AG09309 (cell line): ENCODE measurements around the gene RASA2.

Source experiments
- DNase-seq: peaks from one replicate; pipeline ENCODE4 v3.0.0-alpha.2; 2010; ENCODE audit warnings: low read depth
- H3K4me3 ChIP-seq: 2 replicates; pipeline ENCODE4 v1.5.1; 2011; ENCODE audit warnings: mild to moderate bottlenecking, low read depth, low read length, moderate library complexity; ENCODE audit not compliant: control insufficient read depth
- TF ChIP-seq, protein P1 (sequence below): IDR thresholded peaks from 2 replicates; pipeline ENCODE4 v1.5.1; 2011; ENCODE audit warnings: mild to moderate bottlenecking, low read depth, low read length, inconsistent platforms; ENCODE audit not compliant: insufficient read depth, control insufficient read depth; ENCODE audit errors: missing control alignments

The RASA2 gene

DNA sequence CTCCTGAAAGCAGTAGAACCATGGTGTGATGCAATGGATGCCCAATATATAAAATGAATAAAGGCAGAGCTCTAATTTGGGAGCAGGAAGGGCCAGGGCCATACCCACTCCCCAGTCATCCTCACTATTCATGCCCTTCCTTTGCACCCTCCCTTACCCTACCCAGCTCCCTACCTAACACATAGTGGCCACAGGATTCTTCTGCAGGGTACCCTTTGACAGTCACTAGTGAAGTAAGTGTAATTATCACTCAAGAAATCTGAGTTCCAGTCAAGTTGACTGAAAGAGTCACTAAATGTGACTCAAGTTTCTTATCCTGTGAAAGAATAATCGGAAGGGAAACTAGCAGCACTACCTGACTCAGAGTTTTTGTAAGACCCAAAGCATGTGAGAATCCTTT, 69.2 kb downstream of the RASA2 start:
- no peak overlapping the region for H3K4me3 ChIP-seq
- no peak for DNase-seq
- TF ChIP-seq, protein P1, sequence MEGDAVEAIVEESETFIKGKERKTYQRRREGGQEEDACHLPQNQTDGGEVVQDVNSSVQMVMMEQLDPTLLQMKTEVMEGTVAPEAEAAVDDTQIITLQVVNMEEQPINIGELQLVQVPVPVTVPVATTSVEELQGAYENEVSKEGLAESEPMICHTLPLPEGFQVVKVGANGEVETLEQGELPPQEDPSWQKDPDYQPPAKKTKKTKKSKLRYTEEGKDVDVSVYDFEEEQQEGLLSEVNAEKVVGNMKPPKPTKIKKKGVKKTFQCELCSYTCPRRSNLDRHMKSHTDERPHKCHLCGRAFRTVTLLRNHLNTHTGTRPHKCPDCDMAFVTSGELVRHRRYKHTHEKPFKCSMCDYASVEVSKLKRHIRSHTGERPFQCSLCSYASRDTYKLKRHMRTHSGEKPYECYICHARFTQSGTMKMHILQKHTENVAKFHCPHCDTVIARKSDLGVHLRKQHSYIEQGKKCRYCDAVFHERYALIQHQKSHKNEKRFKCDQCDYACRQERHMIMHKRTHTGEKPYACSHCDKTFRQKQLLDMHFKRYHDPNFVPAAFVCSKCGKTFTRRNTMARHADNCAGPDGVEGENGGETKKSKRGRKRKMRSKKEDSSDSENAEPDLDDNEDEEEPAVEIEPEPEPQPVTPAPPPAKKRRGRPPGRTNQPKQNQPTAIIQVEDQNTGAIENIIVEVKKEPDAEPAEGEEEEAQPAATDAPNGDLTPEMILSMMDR, result no peak

DNA sequence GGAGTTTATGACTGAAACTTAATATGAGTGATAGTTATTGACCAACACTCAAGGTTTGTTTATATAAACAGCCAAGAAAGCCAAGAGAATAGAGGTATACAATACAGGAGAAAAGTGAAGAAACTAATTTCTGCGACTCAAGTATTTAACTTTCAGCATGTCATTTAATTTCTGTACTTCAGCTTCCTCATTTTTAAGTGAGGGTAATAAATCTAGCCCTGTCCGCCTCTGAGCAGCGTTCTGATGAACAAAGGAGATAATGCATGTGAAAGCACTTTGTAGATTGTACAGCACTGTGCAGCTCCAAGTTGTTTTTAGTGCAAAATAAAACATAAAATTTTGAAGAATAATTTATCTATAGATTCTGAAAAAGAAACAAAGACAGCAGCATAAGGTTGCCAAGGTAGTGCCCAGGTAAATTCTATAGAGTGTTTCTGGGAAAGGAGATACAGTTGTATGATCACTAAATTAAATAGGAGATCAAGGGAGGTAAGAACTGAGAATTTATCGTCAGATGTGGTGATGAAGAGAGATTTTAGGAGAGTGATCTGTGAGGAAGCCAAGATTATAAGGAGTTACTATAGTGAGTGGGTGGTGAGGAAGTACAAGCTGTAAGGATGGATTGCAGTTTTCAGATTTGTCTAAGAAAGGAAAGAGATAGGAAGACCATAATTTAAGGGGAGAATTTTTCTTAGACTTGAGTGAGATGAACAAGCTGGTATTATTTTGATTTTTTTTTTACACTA, 71.3 kb downstream of the RASA2 start:
- no peak overlapping the region for H3K4me3 ChIP-seq
- no peak for DNase-seq
- TF ChIP-seq, protein P1, result no peak

DNA sequence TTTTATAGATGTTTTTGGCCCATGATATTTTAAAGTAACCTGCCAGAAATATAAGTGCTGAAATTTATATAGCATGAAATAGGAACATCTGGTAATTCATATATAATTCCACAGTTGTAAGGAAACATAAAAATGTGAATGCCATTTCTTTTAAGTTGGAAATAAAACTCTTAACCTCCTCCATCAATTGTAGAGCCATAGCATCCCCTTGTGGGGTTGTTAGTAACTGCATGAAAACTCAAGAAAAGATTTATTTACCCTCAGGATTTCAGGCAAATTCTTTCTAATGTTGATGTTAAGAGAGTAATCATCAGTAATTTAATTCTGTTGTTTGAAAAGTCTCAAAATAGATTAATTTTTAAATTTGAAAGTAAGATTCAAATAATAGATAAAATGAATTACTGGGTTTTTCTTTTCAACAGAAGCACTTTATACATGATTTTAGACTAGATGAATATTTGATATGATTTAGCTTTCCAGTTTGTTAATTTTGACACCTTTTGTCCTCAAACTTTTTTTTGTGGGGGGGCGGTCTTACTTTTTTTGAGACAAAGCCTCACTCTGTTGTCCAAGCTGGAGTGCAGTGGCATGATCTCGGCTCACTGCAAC, 74.7 kb downstream of the RASA2 start:
- H3K4me3 ChIP-seq, result no peak overlapping the region
- TF ChIP-seq, protein P1, result peak; percentile 93
- DNase-seq, result no peak

DNA sequence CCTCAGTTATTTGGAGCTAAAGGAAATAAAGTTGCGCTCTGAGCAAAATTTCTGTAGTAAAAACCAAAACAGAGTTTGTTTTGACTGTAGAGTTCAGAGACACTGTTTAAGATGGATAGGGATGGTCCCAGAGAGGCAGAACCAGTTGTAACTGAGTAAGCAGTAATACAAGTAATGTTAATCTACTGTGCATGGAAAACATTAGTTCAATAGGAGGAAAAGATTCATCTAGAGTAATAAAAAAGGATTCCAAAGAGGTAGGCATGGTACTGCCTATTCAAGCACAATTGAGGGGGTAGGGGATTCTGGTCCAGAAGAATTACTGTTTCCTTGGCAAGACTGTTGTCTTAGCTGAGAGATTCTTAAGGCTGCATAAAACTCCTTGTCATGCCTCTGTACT, 77.4 kb downstream of the RASA2 start:
- DNase-seq, result no peak
- TF ChIP-seq, protein P1, result no peak
- H3K4me3 ChIP-seq, result no peak overlapping the region

DNA sequence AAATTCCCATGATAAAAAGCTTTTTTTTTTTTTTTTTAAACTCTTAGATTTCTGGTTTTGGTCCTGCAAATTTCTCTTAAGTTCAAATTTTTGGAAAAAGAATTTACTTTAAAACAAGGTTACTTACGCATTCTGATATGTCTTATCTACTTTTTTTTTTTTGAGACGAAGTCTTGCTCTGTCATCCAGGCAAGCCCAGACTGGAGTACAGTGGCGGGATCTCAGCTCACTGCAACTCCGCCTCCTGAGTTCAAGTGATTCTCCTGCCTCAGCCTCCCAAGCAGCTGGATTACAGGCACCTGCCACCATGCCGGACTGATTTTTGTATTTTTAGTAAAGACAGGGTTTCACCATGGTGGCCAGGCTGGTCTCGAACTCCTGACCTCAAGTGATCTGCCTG, 83.2 kb downstream of the RASA2 start:
- no peak overlapping the region for H3K4me3 ChIP-seq
- DNase-seq, result no peak
- TF ChIP-seq, protein P1, result no peak

DNA sequence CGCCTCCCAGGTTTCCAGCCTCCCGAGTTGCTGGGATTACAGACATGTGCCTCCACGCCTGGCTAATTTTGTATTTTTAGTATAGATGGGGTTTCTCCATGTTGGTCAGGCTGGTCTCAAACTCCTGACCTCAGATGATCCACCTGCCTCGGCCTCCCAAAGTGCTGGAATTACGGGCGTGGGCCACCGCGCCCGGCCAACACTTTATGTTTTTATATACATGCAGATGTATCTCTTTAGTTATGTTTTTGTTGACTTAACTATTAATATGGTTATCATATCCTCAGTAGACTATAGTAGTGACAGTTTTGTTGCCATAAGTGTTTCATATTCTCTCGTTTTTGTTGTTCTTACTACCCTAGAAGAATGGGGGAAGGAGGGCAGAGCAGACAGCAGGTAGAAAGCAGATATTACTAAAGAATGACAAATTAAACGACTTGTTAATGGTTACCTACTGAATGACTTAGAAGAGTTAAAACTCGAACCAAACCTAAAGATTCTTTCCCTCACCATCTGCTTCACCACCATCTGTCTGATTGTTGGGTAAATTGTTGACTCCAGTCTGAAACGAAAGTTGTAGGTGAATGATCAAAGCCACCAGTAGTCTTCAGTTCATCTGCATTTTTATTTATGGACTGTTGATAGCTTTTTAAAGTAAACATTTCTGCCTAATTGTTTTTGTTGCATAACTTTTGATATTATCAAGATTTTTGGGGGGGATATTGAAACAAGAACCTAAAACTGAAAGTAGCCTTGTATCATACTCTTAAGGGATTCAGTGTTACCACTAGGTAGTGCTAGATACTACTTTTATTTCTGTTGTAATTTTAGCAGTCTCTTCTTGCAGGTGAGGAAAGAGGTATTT, 89.3 kb downstream of the RASA2 start:
- no peak for DNase-seq
- TF ChIP-seq, protein P1, result peak; percentile 27
- H3K4me3 ChIP-seq, result no peak overlapping the region
